Neural cell (in vitro differentiated cells): ENCODE results near the gene ERBB3.

Source experiments
- CTCF ChIP-seq: fragments of 450-650 bp; IDR thresholded peaks from 2 replicates; pipeline ENCODE4 v1.5.1; 2014; ENCODE audit warnings: antibody characterized with exemption, mild to moderate bottlenecking, moderate library complexity; ENCODE audit not compliant: poor library complexity, severe bottlenecking
- EZH2 ChIP-seq: fragments of 200-600, 300-800 bp; shearing (Covaris generic), sonication (generic); IDR thresholded peaks from 2 replicates; pipeline ENCODE4 v1.6.1; 2014; ENCODE audit warnings: antibody characterized with exemption, low read length, borderline replicate concordance, mild to moderate bottlenecking; ENCODE audit not compliant: insufficient read depth, poor library complexity, severe bottlenecking
- REST ChIP-seq: IDR thresholded peaks from 2 replicates; pipeline ENCODE4 v1.6.1; 2012; ENCODE audit warnings: borderline replicate concordance
- TAF1 ChIP-seq: IDR thresholded peaks from 2 replicates; pipeline ENCODE4 v1.6.1; 2012; ENCODE audit warnings: low read depth

GRCh38 chr12:56129942-56130495, 50.1 kb downstream of the ERBB3 start:
- no peak for TF ChIP-seq REST
- TF ChIP-seq CTCF: no peak
- TF ChIP-seq EZH2: no peak
- TF ChIP-seq TAF1: no peak
